Fibroblast of gingiva (primary cell): ENCODE data around the gene C1QTNF1.
"Not testable (repeated sequence)": the region's sequence is repeated elsewhere in the genome, so short reads cannot be mapped to it uniquely, and the experiment has no call there.

Experiments used
- DNase-seq: peaks from one replicate; pipeline ENCODE4 v3.0.0-alpha.2; 2011; ENCODE audit warnings: low read depth

The C1QTNF1 gene

DNA sequence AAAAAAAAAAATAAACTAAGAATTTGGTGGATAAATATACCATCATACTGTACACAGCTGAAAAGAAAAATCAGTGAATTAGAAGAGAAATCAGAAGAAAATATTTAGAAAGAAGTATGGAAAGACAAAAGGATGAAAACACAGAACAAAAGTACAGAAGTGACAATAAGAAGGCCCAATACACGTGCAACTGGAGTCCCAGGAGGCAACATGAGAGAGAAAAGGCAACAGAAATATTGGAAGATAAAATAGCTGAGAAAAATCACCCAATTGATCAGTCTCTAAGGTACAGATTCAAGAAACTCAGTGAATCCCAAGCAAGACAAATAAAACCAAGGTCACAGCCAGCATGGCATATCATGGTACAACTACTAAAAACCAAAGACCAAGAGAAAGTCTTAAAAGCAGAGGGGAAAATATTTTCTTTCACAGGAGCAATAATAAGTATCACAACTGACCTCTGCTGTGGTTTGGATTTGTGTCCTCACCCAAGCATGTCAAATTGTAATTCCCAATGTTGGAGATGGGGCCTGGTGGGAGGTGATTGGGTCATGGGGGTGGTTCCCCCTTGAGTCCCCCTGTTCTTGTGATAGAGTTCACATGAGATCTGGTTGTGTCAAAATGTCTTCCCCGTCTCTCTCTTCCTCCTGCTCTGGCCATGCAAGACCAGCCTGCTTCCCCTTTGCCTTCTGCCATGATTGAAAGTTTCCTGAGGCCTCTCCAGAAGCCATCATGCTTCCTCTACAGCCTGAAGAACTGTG, 30.4 kb downstream of the C1QTNF1 start:
- no peak for DNase-seq

- no peak for DNase-seq
Observed at GRCh38 chr17:79055197-79055596, 31.2 kb downstream of the C1QTNF1 start.

DNA sequence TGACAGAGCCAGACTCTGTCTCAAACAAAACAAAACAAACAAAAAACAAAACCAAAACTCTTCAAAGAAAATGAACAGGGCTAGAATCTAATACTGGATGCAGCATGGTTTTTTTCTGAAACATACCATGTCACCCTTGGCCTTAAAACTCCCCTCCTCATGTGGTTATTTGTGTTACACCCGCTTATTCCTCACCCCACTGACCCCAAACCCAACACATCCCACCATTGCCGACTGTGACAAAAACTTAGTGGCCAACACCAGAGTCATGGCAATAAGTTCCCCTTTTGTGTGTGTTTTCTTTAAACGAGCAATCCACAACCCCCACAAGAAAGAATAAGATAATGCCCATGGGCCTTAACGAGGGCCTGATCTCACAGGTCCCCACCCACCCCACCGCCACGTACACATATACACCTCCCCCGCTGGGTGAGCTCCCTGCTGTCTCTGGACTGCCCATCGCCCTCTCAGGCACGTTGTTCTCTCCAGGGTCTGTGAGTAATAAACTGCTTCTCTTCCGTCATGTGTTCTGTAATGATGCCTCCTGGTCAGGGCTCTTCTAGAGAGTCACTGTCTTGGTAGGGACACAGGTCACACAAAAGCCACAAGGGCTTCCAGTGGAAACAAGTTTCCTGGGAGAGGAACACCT, 33.9 kb downstream of the C1QTNF1 start:
- no peak for DNase-seq

DNA sequence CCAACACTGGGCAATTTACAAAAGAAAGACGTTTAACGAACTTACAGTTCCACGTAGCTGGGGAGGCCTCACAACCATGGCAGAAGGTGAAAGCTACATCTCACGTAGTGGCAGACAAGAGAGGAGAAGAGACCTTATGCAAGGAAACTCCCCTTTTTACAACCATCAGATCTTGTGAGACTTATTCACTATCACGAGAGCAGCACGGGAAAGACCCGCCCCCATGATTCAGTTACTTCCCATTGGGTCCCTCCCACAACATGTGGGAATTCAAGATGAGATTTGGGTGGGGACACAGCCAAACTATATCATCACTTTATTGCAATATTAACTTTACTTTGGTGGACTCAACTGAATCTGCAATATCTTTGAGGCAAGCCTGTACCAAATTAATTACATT, 38.7 kb downstream of the C1QTNF1 start:
- no peak for DNase-seq

DNA sequence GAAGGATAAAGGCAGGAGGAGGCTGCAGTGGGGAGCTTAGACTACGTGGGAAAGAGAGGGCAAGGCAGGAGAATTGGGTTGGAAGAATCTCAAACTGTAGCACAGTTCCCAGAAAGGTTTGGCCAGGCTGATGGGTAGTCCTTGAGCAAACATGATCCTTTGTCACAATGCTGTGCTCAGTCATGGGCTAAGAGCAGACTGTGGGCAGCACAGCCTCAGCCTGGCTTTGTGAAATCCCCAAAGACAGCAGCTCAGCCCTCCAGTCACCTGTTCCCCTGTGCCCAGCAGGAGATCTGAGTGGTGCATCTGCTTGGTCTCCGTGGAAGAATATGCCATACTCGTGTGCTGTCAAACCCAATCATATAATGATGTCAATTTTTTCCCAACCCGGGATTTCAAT, 40.1 kb downstream of the C1QTNF1 start:
- DNase-seq: no peak

DNA sequence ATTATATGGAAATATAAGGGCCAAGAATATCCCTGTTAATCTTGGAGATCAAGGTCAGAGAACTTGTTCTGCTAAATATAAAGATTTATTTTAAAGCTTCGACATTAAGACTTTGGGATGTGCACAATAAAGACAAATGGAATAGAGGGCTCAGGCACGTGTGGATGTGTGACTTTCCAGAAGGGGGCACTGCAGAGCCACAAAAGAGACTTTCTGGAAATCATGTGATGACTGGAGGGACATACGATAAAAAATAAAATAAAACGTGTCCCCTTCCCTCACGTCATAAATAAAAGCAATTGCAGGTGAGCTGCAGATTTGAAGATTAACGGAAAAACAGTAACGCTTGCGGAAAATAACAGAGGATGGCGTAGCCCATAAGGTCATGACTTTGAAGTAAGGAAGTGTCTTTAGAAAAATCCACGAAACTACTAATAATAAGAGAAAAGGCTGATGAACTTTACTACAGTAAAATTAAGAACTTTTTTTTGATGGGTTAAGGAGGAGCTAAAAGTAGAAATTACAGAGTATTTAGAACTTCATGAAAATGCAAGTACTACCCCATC, 41.2 kb downstream of the C1QTNF1 start:
- peak; percentile 21 for DNase-seq

- no peak for DNase-seq
Observed at GRCh38 chr17:79066963-79067362, 43.0 kb downstream of the C1QTNF1 start.

- no peak for DNase-seq
Observed at GRCh38 chr17:79070266-79070880, 46.4 kb downstream of the C1QTNF1 start.

DNA sequence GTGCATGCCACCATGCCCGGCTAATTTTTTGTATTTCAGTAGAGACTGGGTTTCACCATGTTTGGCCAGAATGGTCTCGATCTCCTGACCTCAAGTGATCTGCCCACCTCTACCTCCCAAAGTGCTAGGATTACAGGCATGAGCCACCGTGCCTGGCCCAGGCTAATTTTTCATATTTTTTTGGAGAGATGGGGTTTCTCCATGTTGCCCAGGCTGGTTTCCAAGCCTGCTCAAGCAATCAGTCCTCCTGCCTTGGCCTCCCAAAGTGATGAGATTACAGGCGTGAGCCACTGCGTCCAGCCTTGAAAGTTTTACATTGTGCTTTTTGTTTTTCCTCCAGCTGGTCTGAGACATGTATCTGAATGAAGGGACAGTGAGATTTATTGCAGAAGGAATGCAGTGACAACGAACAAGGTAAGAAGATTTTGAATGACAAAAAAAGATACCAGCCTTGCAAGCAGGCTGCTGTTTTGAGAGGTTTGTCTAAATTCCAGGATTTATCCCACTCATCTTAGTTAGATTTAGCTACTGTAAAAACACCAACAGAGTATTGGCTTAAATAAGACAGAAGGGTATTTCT, 47.3 kb downstream of the C1QTNF1 start:
- DNase-seq: no peak

DNA sequence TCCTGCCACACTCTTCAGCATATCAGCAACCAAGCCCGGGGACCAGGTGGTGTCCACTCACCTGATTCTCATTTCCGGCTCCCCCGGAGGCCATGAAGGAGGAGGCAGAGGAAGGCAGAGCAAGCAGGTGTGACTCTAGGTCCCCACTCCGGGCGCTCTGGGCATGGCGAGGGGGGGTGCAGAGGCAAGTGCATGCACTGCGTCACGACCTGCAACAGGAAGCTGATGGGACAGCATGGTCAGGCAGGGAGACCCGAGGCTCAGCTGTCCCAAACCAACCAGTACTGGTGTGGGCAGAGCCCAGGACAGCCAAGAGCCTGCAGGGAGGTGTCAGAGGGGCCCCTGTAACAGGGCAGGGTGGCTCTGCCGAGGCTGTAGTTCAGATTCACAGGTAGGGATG, 48.6 kb downstream of the C1QTNF1 start:
- DNase-seq: no peak

GRCh38 chr17:79073016-79073705, 49.2 kb downstream of the C1QTNF1 start:
- no peak for DNase-seq

DNA sequence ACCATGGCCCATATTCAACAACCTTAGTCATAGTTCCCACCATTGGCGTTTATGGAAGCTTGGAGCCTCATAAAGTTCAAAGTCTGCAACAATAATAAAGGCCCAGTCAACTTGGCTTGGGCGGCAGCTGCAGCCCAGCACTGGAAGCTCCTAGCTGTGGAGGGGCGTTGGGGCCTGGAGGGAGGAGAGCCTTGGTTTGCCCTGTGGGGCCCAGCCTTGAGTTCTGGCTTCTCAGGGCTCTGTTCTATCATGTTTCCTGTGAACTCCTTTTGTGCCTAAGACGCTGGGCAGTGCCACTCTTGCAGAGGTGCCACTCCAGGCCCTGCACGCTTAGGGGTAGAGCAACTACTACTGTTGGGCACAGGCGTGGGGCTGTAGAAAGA, 49.7 kb downstream of the C1QTNF1 start:
- DNase-seq: no peak

DNA sequence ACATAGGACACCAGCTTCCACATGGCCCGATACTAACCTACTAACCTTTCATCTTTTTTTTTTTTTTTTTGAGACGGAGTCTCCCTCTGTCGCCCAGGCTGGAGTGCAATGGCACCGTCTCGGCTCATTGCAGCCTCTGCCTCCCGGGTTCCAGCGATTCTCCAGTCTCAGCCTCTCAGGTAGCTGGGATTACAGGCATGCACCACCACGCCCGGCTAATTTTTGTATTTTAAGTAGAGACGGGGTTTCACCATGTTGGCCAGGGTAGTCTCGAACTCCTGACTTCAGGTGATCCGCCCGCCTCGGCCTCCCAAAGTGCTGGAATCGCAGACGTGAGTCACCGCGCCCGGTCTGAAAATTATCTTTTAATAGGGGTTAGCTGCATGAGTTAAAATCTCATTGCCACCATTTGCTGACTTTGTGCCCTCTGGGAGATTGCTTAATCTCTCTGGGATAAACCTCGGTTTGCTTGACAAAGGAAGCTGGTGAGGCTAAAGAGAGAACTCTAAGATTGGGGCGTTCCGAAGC, 50.2 kb downstream of the C1QTNF1 start:
- DNase-seq: not testable (repeated sequence)

DNA sequence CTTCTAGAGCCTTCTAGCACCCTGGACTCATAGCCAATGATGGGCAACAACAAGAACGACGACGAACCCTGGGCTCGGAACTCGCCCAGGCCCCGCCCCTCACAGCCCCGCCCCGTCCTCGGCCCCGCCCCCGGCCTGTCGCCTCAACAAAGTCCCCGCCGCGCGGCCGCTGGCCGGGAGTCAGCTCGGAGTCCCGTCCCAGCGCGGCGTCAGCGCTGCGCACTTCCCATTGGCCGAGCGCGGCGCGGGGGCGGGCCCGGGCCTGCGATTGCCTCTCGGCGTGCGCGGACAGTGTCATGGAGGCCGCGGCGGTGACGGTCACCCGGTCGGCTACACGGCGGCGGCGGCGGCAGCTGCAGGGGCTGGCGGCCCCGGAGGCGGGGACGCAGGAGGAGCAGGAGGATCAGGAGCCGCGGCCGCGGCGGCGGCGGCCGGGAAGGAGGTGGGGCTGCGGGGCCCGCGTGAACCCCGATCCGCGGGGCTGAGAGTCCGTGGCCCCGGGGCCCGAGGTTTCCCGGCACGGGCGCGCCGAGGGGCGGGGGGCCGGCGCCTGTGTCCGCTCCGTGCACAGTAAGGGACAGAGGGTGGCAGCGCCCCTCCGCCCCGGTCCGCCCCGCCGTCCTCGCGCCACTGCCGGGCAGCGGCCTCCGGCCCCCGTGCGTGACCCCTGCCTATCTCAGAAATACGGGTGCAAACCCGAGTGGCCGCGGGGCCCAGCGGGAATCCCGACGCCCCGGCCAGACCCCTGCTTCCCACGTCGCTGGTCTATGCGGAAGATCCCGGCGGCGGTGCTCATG, 50.9 kb downstream of the C1QTNF1 start, which contains the start of gene ENGASE:
Gene ENGASE (plus strand): TSS at position 176 of the 797 bp plus-strand sequence. CDS start 121 bp downstream, at position 297.
- peak; percentile 89 for DNase-seq

DNA sequence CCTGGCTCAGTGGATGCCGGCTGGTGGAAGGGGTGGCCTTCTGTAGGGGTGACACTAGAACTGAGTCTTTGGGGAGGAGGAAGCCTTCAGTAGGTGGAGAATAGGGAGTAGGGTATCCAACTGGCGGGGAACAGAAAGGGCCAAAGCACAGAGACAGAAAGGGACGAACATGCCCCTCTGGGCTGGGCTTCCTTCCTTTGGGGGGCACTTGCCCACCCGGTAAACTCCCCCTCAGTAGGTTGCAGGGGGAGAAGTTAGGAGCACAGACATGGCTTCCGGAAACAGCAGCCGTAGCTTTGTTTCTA, 51.4 kb downstream of the C1QTNF1 start:
- no peak for DNase-seq

DNA sequence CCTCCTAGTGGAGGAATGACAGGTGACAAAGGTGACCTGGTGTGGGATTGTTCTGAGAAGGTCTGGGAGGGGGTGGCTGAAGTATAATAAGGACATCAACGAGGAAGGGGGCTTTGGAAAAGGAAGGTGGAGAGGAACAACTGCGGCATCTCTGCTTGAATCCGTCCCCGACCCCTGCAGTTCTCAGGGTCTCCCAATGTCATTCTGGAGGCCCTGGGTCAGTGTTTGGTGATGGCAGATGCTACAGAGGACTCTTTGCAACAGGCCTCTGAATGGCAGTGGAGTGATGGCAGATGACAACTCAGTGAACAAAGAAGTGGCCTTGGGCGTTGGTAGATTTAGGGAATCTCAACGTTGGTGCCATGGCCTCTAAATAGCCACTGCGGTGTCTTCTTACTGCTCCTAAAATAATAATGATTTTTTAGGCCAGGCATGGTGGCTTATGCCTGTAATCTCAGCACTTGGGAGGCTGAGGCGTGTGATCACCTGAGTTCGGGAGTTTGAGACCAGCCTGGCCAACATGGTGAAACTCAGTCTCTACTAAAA, 52.0 kb downstream of the C1QTNF1 start:
- DNase-seq: no peak

GRCh38 chr17:79077587-79077986, 53.6 kb downstream of the C1QTNF1 start:
- DNase-seq: no peak

DNA sequence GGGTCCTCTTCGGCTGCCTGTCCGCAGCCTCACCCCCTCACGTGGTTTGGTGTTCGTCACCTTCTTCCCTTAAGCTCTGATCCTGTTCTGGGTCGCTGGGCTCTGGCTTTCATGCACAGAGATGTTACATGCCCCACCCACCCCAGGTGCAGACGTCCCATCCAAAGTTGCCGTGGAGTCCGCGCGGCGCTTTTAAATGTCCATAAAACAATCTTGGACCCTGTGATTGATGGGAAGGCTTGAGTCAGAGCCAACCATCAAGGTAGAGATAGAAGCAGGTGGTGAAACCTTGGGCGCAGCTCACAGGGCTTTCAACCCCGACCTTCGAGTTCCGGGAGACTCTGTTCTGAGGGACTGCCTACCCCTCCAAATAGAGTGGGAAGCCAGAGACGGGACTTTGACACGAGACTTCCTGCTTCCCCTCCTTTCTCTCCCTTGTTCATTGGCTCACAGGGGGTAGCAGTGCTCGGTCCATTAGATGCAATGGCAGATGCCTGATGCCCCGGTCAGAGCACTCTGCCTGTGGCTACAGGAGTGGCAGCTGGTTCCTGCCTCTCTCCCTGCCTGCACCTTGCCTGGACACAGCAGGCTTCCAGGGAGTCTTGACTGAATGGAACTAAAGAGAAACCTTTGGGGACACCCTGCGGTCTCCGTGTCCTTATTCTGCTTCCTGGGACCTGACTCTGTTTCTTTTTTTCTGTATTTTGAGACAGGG, 54.7 kb downstream of the C1QTNF1 start:
- DNase-seq: no peak

GRCh38 chr17:79079421-79080200, 55.6 kb downstream of the C1QTNF1 start:
- no peak for DNase-seq
